HEK293 (cell line): Measurements from ENCODE around the gene DCAF4.

ENCODE experiments used
- CTCF ChIA-PET: fragments of 350-600 bp; formaldehyde crosslinking; extraction: SDS; loops from one replicate; lab custom pipeline; 2021; ENCODE audit warnings: antibody characterized with exemption; lab: Yijun Ruan, JAX
- POLR2A ChIA-PET: fragments of 300-600 bp; formaldehyde crosslinking; extraction: SDS; loops from one replicate; lab custom pipeline; 2020; ENCODE audit warnings: antibody characterized with exemption, inconsistent platforms; lab: Yijun Ruan, JAX
- H3K27ac ChIP-seq: fragments of 200-500 bp; sonication (Bioruptor generic); 2 replicates; pipeline ENCODE4 v1.5.1; 2014; ENCODE audit warnings: low read depth, low read length, control low read depth, inconsistent platforms; ENCODE audit errors: extremely low read depth
- H3K36me3 ChIP-seq, 2 experiments: fragments of 200-500 bp in 1 of 2; sonication (Bioruptor generic) in 1 of 2; 1 replicate in 1 of 2; 2 replicates in 1 of 2; pipeline ENCODE4 v1.5.1; 2014 to 2017; ENCODE audit warnings: inconsistent platforms in 2 of 2, low read length in 2 of 2; ENCODE audit not compliant: control insufficient read depth in 2 of 2, insufficient read depth in 1 of 2
- H3K4me1 ChIP-seq: fragments of 200-500 bp; sonication (Bioruptor generic); 2 replicates; pipeline ENCODE4 v1.5.1; 2014; ENCODE audit warnings: mild to moderate bottlenecking, low read length, inconsistent platforms; ENCODE audit not compliant: control insufficient read depth, insufficient read depth
- H3K4me3 ChIP-seq: 2 replicates; pipeline ENCODE4 v1.5.1; 2011; ENCODE audit warnings: low read depth, mild to moderate bottlenecking, control low read depth, low read length, moderate library complexity
- H3K9me3 ChIP-seq: fragments of 200-500 bp; sonication (Bioruptor generic); 2 replicates; pipeline ENCODE4 v1.5.1; 2014; ENCODE audit warnings: low read depth, low read length, inconsistent platforms; ENCODE audit not compliant: control insufficient read depth, insufficient read depth
- GLIS2 ChIP-seq: fragments of 450-650 bp; formaldehyde crosslinking; IDR thresholded peaks from 2 replicates; pipeline ENCODE4 v1.5.1; 2016; ENCODE audit warnings: missing biosample characterization, missing genetic modification characterization
- KLF8 ChIP-seq: fragments of 450-650 bp; formaldehyde crosslinking; IDR thresholded peaks from 2 replicates; pipeline ENCODE4 v1.5.1; 2016; ENCODE audit warnings: missing biosample characterization, missing genetic modification characterization
- ZEB2 ChIP-seq: fragments of 450-650 bp; formaldehyde crosslinking; IDR thresholded peaks from 2 replicates; pipeline ENCODE4 v1.5.1; 2016; ENCODE audit warnings: missing biosample characterization, missing genetic modification characterization
- ZNF114 ChIP-seq: fragments of 450-650 bp; formaldehyde crosslinking; IDR thresholded peaks from 2 replicates; pipeline ENCODE4 v1.5.0; 2017; ENCODE audit warnings: missing biosample characterization, missing genetic modification characterization
- ZNF146 ChIP-seq: fragments of 450-650 bp; formaldehyde crosslinking; IDR thresholded peaks from 2 replicates; pipeline ENCODE4 v1.5.1; 2016; ENCODE audit warnings: missing biosample characterization, missing genetic modification characterization
- ZNF157 ChIP-seq: fragments of 450-650 bp; formaldehyde crosslinking; IDR thresholded peaks from 2 replicates; pipeline ENCODE4 v1.5.1; 2016; ENCODE audit warnings: missing biosample characterization, missing genetic modification characterization
- ZNF174 ChIP-seq: fragments of 450-650 bp; formaldehyde crosslinking; IDR thresholded peaks from 2 replicates; pipeline ENCODE4 v1.5.0; 2017; ENCODE audit warnings: missing biosample characterization, mild to moderate bottlenecking, missing genetic modification characterization
- ZNF354C ChIP-seq: fragments of 450-650 bp; formaldehyde crosslinking; IDR thresholded peaks from 2 replicates; pipeline ENCODE4 v1.5.1; 2016; ENCODE audit warnings: missing biosample characterization, missing genetic modification characterization, low read depth, borderline replicate concordance
- ZNF394 ChIP-seq: fragments of 450-650 bp; formaldehyde crosslinking; IDR thresholded peaks from 2 replicates; pipeline ENCODE4 v1.5.1; 2016; ENCODE audit warnings: missing biosample characterization, missing genetic modification characterization, mild to moderate bottlenecking, moderate library complexity, borderline replicate concordance
- ZNF548 ChIP-seq: fragments of 450-650 bp; formaldehyde crosslinking; IDR thresholded peaks from 2 replicates; pipeline ENCODE4 v1.5.1; 2016; ENCODE audit warnings: missing biosample characterization, missing genetic modification characterization
- ZNF624 ChIP-seq: fragments of 450-650 bp; formaldehyde crosslinking; IDR thresholded peaks from 2 replicates; pipeline ENCODE4 v1.5.1; 2017; ENCODE audit warnings: missing biosample characterization, missing genetic modification characterization
- ZNF629 ChIP-seq: fragments of 450-650 bp; formaldehyde crosslinking; IDR thresholded peaks from 2 replicates; pipeline ENCODE4 v1.5.1; 2017; ENCODE audit warnings: missing biosample characterization, missing genetic modification characterization
- ZNF660 ChIP-seq: fragments of 450-650 bp; IDR thresholded peaks from 2 replicates; pipeline ENCODE4 v1.5.1; 2018; ENCODE audit warnings: missing biosample characterization, mild to moderate bottlenecking, missing genetic modification characterization
- ZNF791 ChIP-seq: fragments of 450-650 bp; formaldehyde crosslinking; IDR thresholded peaks from 2 replicates; pipeline ENCODE4 v1.5.1; 2016; ENCODE audit warnings: missing biosample characterization, missing genetic modification characterization
- ZNF830 ChIP-seq: fragments of 450-650 bp; IDR thresholded peaks from 2 replicates; pipeline ENCODE4 v1.5.0; 2018; ENCODE audit warnings: missing biosample characterization, missing genetic modification characterization, low read depth, mild to moderate bottlenecking, moderate library complexity
- TF ChIP-seq, protein P1 (sequence below): fragments of 450-650 bp; IDR thresholded peaks from 2 replicates; pipeline ENCODE4 v1.5.1; 2018; ENCODE audit warnings: missing biosample characterization, missing genetic modification characterization
- TF ChIP-seq, protein P2 (sequence below): fragments of 450-650 bp; formaldehyde crosslinking; IDR thresholded peaks from 2 replicates; pipeline ENCODE4 v1.5.1; 2017; ENCODE audit warnings: missing biosample characterization, missing genetic modification characterization
- TF ChIP-seq, protein P3 (sequence below): fragments of 450-650 bp; formaldehyde crosslinking; IDR thresholded peaks from 2 replicates; pipeline ENCODE4 v1.5.1; 2016; ENCODE audit warnings: missing biosample characterization, missing genetic modification characterization
- TF ChIP-seq, protein P4 (sequence below): fragments of 450-650 bp; formaldehyde crosslinking; IDR thresholded peaks from 2 replicates; pipeline ENCODE4 v1.5.1; 2016; ENCODE audit warnings: missing biosample characterization, missing genetic modification characterization
- TF ChIP-seq, protein P5 (sequence below): fragments of 450-650 bp; formaldehyde crosslinking; IDR thresholded peaks from 2 replicates; pipeline ENCODE4 v1.5.1; 2016; ENCODE audit warnings: missing biosample characterization, missing genetic modification characterization, borderline replicate concordance

DCAF4 gene

DNA sequence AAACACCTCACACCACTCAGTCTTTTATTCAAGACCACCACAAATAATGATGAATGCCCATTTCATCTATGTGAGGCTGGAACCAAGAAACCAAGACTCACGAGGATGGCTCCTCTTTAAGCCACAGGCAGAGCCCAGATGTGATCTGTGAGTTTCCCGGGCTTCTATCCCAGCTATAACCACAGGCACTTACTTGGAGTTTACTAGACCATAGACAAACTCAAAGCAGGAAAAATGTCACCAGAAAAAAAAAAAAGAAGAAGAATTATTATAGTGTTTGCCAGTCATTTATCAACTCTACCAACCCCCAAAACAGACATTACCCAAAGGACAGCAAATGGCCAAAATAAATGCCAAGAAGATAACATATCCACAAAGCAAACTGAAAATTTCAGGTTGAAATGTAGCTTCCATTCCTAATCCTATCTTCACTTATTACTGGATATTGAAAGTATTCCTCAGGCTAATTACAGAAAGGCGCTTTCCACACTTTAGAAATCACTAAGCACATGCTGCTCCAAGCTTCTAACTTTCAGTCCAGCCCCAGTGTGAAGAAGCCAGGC, 56.0 kb downstream of the DCAF4 start (continued):
- TF ChIP-seq ZNF174 (tag by site-specific recombination) = no peak

DNA sequence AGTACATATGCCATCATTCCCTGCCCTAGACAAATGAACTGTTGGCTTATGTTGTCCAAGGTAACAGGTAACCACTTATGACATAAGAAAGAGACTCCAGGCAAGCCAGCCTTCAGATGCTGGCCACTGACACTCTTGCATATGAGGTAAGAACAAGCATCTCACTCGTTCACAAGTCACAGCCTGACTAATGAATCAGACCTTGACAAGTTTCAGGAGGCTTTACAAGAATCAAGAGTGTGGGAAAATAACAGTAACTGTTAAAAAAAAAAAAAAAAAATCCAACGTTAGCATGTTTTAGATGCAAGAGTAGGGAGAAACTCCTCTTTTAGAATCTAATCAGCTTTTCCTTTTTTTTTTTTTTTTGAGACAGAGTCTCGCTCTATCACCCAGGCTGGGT, 60.0 kb downstream of the DCAF4 start:
- Histone ChIP-seq H3K4me3 (no peak overlapping the region), H3K9me3 (no peaks in the 10 kb centered on the region), H3K27ac (no peak overlapping the region), H3K36me3 (peaks cover 0 to 38% of the 10 kb centered on the region in 2 experiments; a peak in 2 of 3 replicates), H3K4me1 (no peaks in the 10 kb centered on the region)
- TF ChIP-seq, protein P1, sequence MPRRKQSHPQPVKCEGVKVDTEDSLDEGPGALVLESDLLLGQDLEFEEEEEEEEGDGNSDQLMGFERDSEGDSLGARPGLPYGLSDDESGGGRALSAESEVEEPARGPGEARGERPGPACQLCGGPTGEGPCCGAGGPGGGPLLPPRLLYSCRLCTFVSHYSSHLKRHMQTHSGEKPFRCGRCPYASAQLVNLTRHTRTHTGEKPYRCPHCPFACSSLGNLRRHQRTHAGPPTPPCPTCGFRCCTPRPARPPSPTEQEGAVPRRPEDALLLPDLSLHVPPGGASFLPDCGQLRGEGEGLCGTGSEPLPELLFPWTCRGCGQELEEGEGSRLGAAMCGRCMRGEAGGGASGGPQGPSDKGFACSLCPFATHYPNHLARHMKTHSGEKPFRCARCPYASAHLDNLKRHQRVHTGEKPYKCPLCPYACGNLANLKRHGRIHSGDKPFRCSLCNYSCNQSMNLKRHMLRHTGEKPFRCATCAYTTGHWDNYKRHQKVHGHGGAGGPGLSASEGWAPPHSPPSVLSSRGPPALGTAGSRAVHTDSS (tag by site-specific recombination) = no peak
- no peak for TF ChIP-seq ZNF146 (tag by site-specific recombination)
- TF ChIP-seq, protein P2, sequence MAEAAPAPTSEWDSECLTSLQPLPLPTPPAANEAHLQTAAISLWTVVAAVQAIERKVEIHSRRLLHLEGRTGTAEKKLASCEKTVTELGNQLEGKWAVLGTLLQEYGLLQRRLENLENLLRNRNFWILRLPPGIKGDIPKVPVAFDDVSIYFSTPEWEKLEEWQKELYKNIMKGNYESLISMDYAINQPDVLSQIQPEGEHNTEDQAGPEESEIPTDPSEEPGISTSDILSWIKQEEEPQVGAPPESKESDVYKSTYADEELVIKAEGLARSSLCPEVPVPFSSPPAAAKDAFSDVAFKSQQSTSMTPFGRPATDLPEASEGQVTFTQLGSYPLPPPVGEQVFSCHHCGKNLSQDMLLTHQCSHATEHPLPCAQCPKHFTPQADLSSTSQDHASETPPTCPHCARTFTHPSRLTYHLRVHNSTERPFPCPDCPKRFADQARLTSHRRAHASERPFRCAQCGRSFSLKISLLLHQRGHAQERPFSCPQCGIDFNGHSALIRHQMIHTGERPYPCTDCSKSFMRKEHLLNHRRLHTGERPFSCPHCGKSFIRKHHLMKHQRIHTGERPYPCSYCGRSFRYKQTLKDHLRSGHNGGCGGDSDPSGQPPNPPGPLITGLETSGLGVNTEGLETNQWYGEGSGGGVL (tag by site-specific recombination) = no peak
- no peak for TF ChIP-seq KLF8
- TF ChIP-seq, protein P3, sequence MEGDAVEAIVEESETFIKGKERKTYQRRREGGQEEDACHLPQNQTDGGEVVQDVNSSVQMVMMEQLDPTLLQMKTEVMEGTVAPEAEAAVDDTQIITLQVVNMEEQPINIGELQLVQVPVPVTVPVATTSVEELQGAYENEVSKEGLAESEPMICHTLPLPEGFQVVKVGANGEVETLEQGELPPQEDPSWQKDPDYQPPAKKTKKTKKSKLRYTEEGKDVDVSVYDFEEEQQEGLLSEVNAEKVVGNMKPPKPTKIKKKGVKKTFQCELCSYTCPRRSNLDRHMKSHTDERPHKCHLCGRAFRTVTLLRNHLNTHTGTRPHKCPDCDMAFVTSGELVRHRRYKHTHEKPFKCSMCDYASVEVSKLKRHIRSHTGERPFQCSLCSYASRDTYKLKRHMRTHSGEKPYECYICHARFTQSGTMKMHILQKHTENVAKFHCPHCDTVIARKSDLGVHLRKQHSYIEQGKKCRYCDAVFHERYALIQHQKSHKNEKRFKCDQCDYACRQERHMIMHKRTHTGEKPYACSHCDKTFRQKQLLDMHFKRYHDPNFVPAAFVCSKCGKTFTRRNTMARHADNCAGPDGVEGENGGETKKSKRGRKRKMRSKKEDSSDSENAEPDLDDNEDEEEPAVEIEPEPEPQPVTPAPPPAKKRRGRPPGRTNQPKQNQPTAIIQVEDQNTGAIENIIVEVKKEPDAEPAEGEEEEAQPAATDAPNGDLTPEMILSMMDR = no peak
- no peak for TF ChIP-seq ZNF791 (tag by site-specific recombination)
- TF ChIP-seq ZEB2 (tag by site-specific recombination) = no peak
- no peak for TF ChIP-seq ZNF354C (tag by site-specific recombination)
- TF ChIP-seq ZNF629 (tag by site-specific recombination) = no peak
- no peak for TF ChIP-seq GLIS2 (tag by site-specific recombination)
- TF ChIP-seq, protein P4, sequence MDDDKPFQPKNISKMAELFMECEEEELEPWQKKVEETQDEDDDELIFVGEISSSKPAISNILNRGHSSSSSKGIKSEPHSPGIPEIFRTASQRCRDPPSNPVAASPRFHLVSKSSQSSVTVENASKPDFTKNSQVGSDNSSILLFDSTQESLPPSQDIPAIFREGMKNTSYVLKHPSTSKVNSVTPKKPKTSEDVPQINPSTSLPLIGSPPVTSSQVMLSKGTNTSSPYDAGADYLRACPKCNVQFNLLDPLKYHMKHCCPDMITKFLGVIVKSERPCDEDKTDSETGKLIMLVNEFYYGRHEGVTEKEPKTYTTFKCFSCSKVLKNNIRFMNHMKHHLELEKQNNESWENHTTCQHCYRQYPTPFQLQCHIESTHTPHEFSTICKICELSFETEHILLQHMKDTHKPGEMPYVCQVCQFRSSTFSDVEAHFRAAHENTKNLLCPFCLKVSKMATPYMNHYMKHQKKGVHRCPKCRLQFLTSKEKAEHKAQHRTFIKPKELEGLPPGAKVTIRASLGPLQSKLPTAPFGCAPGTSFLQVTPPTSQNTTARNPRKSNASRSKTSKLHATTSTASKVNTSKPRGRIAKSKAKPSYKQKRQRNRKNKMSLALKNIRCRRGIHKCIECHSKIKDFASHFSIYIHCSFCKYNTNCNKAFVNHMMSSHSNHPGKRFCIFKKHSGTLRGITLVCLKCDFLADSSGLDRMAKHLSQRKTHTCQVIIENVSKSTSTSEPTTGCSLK = no peak
- TF ChIP-seq ZNF830 (tag by site-specific recombination) = no peak
- ChIA-PET POLR2A (no interaction called here), CTCF (no interaction called here)

DNA sequence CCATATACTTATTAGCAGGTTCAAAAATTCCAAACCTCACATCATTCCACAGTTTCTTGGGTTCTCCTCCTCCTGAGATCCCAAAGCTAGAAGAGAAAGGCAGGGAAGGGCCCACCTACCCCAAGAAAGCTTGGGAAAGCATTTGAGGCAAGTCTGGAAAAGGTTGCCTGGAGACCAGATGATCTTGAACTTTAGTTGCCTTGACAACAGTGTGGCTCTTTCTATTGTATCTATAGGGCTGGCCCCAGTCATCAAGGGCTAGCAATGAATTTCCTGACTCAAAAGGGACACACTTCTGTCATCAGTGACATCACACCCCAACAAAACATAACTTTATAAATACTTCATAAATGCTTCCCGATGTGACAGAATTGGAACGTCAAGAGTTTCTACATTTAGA, 60.6 kb downstream of the DCAF4 start:
- no peaks in the 10 kb centered on the region for H3K4me1 ChIP-seq
- POLR2A ChIA-PET = interaction anchor here (1.4 kb wide), 1 partner anchor 40 kb away, joined by 3 read pairs; the partner anchor contains the start of gene ZFYVE1
- no peak overlapping the region for H3K27ac ChIP-seq
- H3K4me3 ChIP-seq = no peak overlapping the region
- peaks cover 0 to 34% of the 10 kb centered on the region in 2 experiments; a peak in 2 of 3 replicates for H3K36me3 ChIP-seq
- H3K9me3 ChIP-seq = no peaks in the 10 kb centered on the region
- CTCF ChIA-PET = no interaction called here
- TF ChIP-seq ZNF660 = no peak
- TF ChIP-seq, protein P5, sequence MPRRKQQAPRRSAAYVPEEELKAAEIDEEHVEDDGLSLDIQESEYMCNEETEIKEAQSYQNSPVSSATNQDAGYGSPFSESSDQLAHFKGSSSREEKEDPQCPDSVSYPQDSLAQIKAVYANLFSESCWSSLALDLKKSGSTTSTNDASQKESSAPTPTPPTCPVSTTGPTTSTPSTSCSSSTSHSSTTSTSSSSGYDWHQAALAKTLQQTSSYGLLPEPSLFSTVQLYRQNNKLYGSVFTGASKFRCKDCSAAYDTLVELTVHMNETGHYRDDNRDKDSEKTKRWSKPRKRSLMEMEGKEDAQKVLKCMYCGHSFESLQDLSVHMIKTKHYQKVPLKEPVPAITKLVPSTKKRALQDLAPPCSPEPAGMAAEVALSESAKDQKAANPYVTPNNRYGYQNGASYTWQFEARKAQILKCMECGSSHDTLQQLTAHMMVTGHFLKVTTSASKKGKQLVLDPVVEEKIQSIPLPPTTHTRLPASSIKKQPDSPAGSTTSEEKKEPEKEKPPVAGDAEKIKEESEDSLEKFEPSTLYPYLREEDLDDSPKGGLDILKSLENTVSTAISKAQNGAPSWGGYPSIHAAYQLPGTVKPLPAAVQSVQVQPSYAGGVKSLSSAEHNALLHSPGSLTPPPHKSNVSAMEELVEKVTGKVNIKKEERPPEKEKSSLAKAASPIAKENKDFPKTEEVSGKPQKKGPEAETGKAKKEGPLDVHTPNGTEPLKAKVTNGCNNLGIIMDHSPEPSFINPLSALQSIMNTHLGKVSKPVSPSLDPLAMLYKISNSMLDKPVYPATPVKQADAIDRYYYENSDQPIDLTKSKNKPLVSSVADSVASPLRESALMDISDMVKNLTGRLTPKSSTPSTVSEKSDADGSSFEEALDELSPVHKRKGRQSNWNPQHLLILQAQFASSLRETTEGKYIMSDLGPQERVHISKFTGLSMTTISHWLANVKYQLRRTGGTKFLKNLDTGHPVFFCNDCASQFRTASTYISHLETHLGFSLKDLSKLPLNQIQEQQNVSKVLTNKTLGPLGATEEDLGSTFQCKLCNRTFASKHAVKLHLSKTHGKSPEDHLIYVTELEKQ = no peak
- TF ChIP-seq ZNF394 (tag by site-specific recombination) = no peak
- no peak for TF ChIP-seq ZNF624
- TF ChIP-seq ZNF114 (tag by site-specific recombination) = no peak
- TF ChIP-seq, protein P4 = no peak
- TF ChIP-seq ZNF157 = no peak
- TF ChIP-seq ZNF548 = no peak
